OCI-LY7 (cell line): Measurements from ENCODE around the gene HELQ.

Experiments
- CTCF ChIP-seq: fragments of 200-600 bp; sonication (generic); conservative IDR thresholded peaks from 2 replicates; pipeline ENCODE4 v1.5.1; 2014; ENCODE audit warnings: mild to moderate bottlenecking, antibody characterized with exemption, low read length, moderate library complexity, mixed read lengths
- EZH2phosphoT487 ChIP-seq: fragments of 200-600 bp; sonication (generic); IDR thresholded peaks from 2 replicates; pipeline ENCODE4 v1.6.1; 2018; ENCODE audit warnings: low read depth, borderline replicate concordance, mild to moderate bottlenecking, mixed run types, antibody characterized with exemption, low read length, moderate library complexity, mixed read lengths

- TF ChIP-seq CTCF (no peak), EZH2phosphoT487 (no peak)
Observed at GRCh38 chr4:83449009-83449408, 6.6 kb downstream of the HELQ start.
